OCI-LY3 (cell line): ENCODE measurements around the gene CPNE4.

ENCODE experiments used
- H2AFZ ChIP-seq: fragments of 200-600, 300-600 bp; shearing (Covaris generic); 2 replicates; pipeline ENCODE4 v1.6.0; 2014; ENCODE audit warnings: antibody characterized with exemption, low read depth, low read length
- H3K27ac ChIP-seq: fragments of 200-600, 300-600 bp; sonication (generic); 2 replicates; pipeline ENCODE4 v1.5.1; 2014; ENCODE audit warnings: mild to moderate bottlenecking, low read length, moderate library complexity, mixed read lengths
- H3K27me3 ChIP-seq: fragments of 200-600, 300-600 bp; sonication (generic); 2 replicates; pipeline ENCODE4 v1.6.1; 2014; ENCODE audit warnings: low read depth, low read length, mixed read lengths
- H3K36me3 ChIP-seq: fragments of 200-600, 300-600 bp; sonication (generic); replicated peaks from 2 replicates; pipeline ENCODE3; 2014; ENCODE audit warnings: low read depth, low read length, mixed read lengths
- H3K4me1 ChIP-seq: fragments of 300-600, 200-600 bp; sonication (generic); 2 replicates; pipeline ENCODE4 v1.6.1; 2014; ENCODE audit warnings: low read length, mixed read lengths
- H3K4me2 ChIP-seq: fragments of 200-600, 300-600 bp; sonication (generic); 2 replicates; pipeline ENCODE4 v1.6.1; 2014; ENCODE audit warnings: low read length, mixed read lengths
- H3K4me3 ChIP-seq: fragments of 300-600, 200-600 bp; sonication (generic); 2 replicates; pipeline ENCODE4 v1.5.1; 2014; ENCODE audit warnings: antibody characterized with exemption, mild to moderate bottlenecking, low read length, moderate library complexity
- H3K79me2 ChIP-seq: fragments of 300-600, 200-600 bp; shearing (Covaris generic); 2 replicates; pipeline ENCODE4 v1.6.1; 2014; ENCODE audit warnings: mild to moderate bottlenecking, low read length, mixed read lengths
- H3K9ac ChIP-seq: fragments of 300-600, 200-600 bp; shearing (Covaris generic); 2 replicates; pipeline ENCODE4 v1.6.0; 2014; ENCODE audit warnings: mild to moderate bottlenecking, low read length, moderate library complexity
- H3K9me3 ChIP-seq: fragments of 200-600, 300-600 bp; shearing (Covaris generic); 2 replicates; pipeline ENCODE4 v1.6.1; 2014; ENCODE audit warnings: low read length, mixed read lengths; ENCODE audit not compliant: insufficient read depth
- H4K20me1 ChIP-seq: fragments of 200-600, 300-600 bp; sonication (generic); 2 replicates; pipeline ENCODE4 v1.6.1; 2016; ENCODE audit warnings: low read length, mixed read lengths; ENCODE audit not compliant: insufficient read depth
- CTCF ChIP-seq: fragments of 200-600, 300-600 bp; sonication (generic); IDR thresholded peaks from 2 replicates; pipeline ENCODE4 v1.5.1; 2014; ENCODE audit warnings: antibody characterized with exemption, low read length, low read depth
- EZH2phosphoT487 ChIP-seq: fragments of 200-600 bp; shearing (Covaris generic); IDR thresholded peaks from 2 replicates; pipeline ENCODE4 v1.6.1; 2018; ENCODE audit warnings: antibody characterized with exemption, mixed run types, low read depth

Gene CPNE4

GRCh38 chr3:131835906-131836305 lies 198.9 kb downstream of the CPNE4 start:
- H3K9me3 ChIP-seq = no peaks in the 10 kb centered on the region
- no peak overlapping the region for H3K27ac ChIP-seq
- no peaks in the 10 kb centered on the region for H3K27me3 ChIP-seq
- H3K36me3 ChIP-seq = no peaks in the 10 kb centered on the region
- H3K4me3 ChIP-seq = no peak overlapping the region
- H3K4me2 ChIP-seq = no peak overlapping the region
- H4K20me1 ChIP-seq = no peaks in the 10 kb centered on the region
- TF ChIP-seq EZH2phosphoT487 (no peak), CTCF (no peak)
- no peak overlapping the region for H3K9ac ChIP-seq
- no peaks in the 10 kb centered on the region for H3K4me1 ChIP-seq
- H2AFZ ChIP-seq = no peak overlapping the region
- no peaks in the 10 kb centered on the region for H3K79me2 ChIP-seq

GRCh38 chr3:131831608-131832007 lies 203.2 kb downstream of the CPNE4 start:
- no peak overlapping the region for H3K4me3 ChIP-seq
- H3K9ac ChIP-seq = no peak overlapping the region
- H3K4me1 ChIP-seq = no peaks in the 10 kb centered on the region
- no peaks in the 10 kb centered on the region for H3K27me3 ChIP-seq
- H3K9me3 ChIP-seq = no peaks in the 10 kb centered on the region
- H3K27ac ChIP-seq = no peak overlapping the region
- no peak for TF ChIP-seq EZH2phosphoT487
- TF ChIP-seq CTCF = no peak
- no peak overlapping the region for H3K4me2 ChIP-seq
- no peaks in the 10 kb centered on the region for H3K36me3 ChIP-seq
- no peaks in the 10 kb centered on the region for H3K79me2 ChIP-seq
- H2AFZ ChIP-seq = no peak overlapping the region
- no peaks in the 10 kb centered on the region for H4K20me1 ChIP-seq

GRCh38 chr3:131821191-131821762 lies 213.5 kb downstream of the CPNE4 start:
- Histone ChIP-seq H4K20me1 (no peaks in the 10 kb centered on the region), H3K9ac (no peak overlapping the region), H3K27ac (no peak overlapping the region), H3K4me2 (no peak overlapping the region), H2AFZ (no peak overlapping the region), H3K4me3 (no peak overlapping the region), H3K36me3 (no peaks in the 10 kb centered on the region), H3K79me2 (no peaks in the 10 kb centered on the region), H3K9me3 (no peaks in the 10 kb centered on the region), H3K4me1 (no peaks in the 10 kb centered on the region), H3K27me3 (no peaks in the 10 kb centered on the region)
- TF ChIP-seq CTCF = no peak

- no peaks in the 10 kb centered on the region for H3K36me3 ChIP-seq
- no peaks in the 10 kb centered on the region for H3K27me3 ChIP-seq
- H3K79me2 ChIP-seq = no peaks in the 10 kb centered on the region
- no peaks in the 10 kb centered on the region for H4K20me1 ChIP-seq
- no peaks in the 10 kb centered on the region for H3K4me1 ChIP-seq
- H3K9ac ChIP-seq = no peak overlapping the region
- H3K4me3 ChIP-seq = no peak overlapping the region
- no peak overlapping the region for H3K27ac ChIP-seq
- no peaks in the 10 kb centered on the region for H3K9me3 ChIP-seq
- no peak overlapping the region for H2AFZ ChIP-seq
- TF ChIP-seq EZH2phosphoT487 = no peak
- H3K4me2 ChIP-seq = no peak overlapping the region
Measured at GRCh38 chr3:131819381-131820055, 215.3 kb downstream of the CPNE4 start.
